ENCODE measurements around the gene TFEB.

DNA sequence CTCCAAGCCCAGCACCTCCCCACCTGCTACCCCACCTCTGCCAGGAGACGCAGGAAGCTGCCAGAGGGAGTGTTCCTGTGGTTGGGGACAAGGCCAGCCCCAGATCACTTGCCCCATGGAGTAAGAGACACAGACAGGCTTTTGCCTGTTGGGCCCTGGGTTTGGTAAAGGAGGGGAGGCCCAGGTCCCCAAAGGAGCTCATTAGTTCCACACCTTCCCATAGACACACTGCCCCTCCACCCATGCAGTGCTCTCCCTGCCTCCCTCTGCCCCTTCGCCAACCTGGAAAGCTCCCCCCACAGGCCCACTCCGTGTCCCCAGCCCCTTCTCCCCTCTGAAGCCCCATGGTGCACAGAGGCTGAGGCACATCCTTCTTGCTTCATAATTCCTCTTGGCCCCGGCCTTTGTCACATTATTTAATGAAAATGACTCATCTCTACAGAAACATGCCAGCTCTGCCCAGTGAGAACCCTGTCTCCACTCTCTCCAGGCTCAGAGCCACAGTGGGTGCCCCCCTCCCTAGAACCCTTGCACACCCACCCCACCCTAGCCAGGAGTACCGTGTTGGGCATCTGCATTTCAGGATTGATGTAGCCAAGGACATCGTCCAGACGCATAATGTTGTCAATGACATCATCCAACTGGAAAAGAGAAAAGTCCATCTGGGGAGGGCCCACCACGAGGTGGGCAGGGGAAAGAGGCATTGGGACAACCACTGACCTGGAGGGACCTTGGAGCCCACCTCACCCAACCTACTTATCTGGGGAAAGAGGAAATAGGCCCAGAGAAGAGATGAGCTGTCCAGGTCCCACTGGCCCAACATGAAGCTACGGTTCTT, 46.0 kb downstream of the TFEB start:
- TF ChIP-seq, protein P1, sequence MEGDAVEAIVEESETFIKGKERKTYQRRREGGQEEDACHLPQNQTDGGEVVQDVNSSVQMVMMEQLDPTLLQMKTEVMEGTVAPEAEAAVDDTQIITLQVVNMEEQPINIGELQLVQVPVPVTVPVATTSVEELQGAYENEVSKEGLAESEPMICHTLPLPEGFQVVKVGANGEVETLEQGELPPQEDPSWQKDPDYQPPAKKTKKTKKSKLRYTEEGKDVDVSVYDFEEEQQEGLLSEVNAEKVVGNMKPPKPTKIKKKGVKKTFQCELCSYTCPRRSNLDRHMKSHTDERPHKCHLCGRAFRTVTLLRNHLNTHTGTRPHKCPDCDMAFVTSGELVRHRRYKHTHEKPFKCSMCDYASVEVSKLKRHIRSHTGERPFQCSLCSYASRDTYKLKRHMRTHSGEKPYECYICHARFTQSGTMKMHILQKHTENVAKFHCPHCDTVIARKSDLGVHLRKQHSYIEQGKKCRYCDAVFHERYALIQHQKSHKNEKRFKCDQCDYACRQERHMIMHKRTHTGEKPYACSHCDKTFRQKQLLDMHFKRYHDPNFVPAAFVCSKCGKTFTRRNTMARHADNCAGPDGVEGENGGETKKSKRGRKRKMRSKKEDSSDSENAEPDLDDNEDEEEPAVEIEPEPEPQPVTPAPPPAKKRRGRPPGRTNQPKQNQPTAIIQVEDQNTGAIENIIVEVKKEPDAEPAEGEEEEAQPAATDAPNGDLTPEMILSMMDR (IDR thresholded peaks at IDR 0.05), result no peak
- TF ChIP-seq POLR2A (IDR thresholded peaks at IDR 0.05), result no peak
- TF ChIP-seq EP300 (IDR thresholded peaks at IDR 0.05), result no peak

Measured in ovary (tissue), 3 donors.